ENCODE measurements around the gene PWWP2B. TPM values are rescaled to one million over a fixed set of nuclear protein-coding genes. Genes with fewer than 3 reads are reported as not detected.

Gene PWWP2B
- total RNA-seq, 8 experiments from 2014 or later = 4.6 to 12.7 (median 8.9) TPM

DNA sequence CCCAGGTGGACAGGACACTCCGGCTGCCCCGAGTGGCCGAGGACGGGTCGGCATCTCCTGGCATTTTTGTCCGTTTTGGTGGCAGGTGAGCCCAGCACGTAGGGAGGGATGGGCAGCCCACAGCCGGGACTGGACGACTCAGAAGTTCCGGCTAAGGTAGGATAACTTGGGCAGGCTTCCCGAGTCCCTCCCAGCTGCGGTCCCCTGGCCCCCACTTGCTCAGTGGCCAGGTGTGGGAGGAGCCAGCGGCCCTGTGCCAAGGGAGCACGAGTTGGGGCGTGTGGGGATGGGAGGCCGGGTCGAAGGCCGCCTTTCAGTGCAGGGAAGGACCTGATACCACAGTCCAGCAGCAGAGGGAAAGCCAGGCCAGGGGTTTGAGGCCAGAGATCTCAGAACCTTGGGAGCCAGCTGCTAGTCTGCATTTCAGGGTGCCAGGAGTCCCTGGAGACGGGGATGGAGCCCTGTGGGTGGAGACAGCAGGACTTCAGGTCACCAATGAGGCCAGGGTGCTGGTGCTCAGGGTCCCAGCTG lies 58.5 kb downstream of the PWWP2B start:
- in situ Hi-C loops (cut with MboI; ENCODE audit: low pct_unique_long_range_greater_than_20kb in 2 of 9, low sequenced_read_pairs in 9 of 9, unreplicated experiment in 9 of 9) = loop anchor here in 7 of 9 experiments (5.0 to 25.0 kb wide), 7 partner anchors 71 to 243 kb away; no protein-coding TSS in a partner anchor
- H3K4me1 ChIP-seq (replicated peaks in 1 of 2) = peaks cover 0 to 25% of the 10 kb centered on the region in 2 donors
- no peak overlapping the region for H3K27ac ChIP-seq
- ATAC-seq (replicated peaks in 6 of 8) = no peak
- WGBS, 10 experiments = 57 to 73% (median 65%) methylated on average over 1 to 7 of the region's 19 CpGs; no CpG with 5 or more reads in 6 of the 10 experiments
- no peak overlapping the region for H3K4me3 ChIP-seq

DNA sequence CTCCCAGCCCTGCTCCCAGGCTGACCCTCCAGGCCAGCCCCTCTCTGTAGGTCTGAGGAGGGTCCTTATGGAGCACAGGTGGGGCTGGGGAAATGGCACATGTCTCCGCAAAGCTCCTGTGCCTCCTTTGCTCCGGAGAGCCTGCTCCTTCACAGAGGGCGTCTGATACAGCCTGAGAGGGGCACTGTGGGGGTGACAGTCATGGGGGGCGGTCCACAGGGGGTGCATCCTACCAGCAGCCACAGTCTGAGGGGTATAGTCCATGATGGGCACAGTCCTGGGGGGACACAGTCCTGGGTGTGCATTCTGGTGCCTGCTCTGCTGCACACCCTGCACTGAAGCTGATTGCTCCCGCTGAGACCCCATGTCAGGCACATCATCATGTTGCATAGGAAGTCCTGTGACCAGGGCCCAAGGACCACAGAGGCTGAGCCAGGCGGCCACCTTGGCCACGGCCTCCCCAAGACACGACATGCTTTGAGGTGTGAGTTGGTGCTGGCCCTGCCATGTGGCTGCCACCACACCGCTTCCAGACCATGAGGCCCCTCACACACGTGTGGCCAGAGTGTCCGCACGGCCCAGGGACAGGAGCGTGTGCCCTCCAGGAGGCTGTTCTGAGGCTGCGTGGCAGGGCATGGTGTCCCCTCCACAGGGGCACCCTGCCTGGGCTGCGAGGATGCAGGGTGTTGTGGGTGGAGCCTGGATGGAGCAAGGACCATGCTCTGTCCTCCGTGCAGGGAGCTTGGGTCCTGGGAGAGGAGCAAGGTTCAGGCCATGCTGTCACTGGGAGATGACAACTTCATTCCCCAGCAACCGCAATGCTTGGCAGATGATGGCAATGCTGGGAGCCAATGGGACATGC lies 59.2 kb downstream of the PWWP2B start:
- in situ Hi-C loops (cut with MboI; ENCODE audit: low pct_unique_long_range_greater_than_20kb in 2 of 9, low sequenced_read_pairs in 9 of 9, unreplicated experiment in 9 of 9) = loop anchor here in 7 of 9 experiments (5.0 to 25.0 kb wide), 7 partner anchors 71 to 244 kb away; no protein-coding TSS in a partner anchor
- Histone ChIP-seq H3K27ac (no peak overlapping the region), H3K4me3 (no peak overlapping the region), H3K4me1 (replicated peaks in 1 of 2) (peaks cover 0 to 18% of the 10 kb centered on the region in 2 donors)
- ATAC-seq (replicated peaks in 6 of 8) = no peak
- 60 to 83% (median 76%) methylated on average over 1 to 5 of the region's 17 CpGs; no CpG with 5 or more reads in 6 of the 10 experiments for WGBS, 10 experiments

DNA sequence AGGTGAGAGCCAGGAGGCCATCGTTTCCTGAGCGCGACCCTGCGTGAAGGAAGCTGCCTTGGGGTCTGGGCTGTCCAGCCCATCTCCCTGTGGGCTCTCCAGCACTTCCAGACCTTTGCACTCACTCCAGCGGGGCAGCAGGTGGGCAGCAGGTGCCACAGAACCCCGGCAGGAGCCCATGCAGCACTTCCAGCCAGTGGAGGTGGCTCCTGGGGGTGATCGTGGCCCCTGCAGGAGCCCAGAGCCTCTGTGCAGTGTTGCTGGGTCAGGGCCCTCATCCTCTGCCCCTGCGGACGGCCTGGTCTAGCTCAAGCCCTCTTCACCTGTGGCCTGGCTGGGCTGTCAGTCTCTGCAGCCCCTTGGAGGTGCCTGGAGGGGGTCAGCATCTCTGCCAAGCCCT lies 59.9 kb downstream of the PWWP2B start:
- no peak for ATAC-seq (replicated peaks in 6 of 8)
- no peak overlapping the region for H3K27ac ChIP-seq
- in situ Hi-C loops (cut with MboI; ENCODE audit: low pct_unique_long_range_greater_than_20kb in 2 of 9, low sequenced_read_pairs in 9 of 9, unreplicated experiment in 9 of 9) = loop anchor here in 7 of 9 experiments (5.0 to 25.0 kb wide), 7 partner anchors 72 to 245 kb away; no protein-coding TSS in a partner anchor
- no peak overlapping the region for H3K4me3 ChIP-seq
- H3K4me1 ChIP-seq (replicated peaks in 1 of 2) = peaks cover 0 to 16% of the 10 kb centered on the region in 2 donors
- 50 to 92% (median 76%) methylated on average over 2 to 4 of the region's 9 CpGs; no CpG with 5 or more reads in 7 of the 10 experiments for WGBS, 10 experiments

DNA sequence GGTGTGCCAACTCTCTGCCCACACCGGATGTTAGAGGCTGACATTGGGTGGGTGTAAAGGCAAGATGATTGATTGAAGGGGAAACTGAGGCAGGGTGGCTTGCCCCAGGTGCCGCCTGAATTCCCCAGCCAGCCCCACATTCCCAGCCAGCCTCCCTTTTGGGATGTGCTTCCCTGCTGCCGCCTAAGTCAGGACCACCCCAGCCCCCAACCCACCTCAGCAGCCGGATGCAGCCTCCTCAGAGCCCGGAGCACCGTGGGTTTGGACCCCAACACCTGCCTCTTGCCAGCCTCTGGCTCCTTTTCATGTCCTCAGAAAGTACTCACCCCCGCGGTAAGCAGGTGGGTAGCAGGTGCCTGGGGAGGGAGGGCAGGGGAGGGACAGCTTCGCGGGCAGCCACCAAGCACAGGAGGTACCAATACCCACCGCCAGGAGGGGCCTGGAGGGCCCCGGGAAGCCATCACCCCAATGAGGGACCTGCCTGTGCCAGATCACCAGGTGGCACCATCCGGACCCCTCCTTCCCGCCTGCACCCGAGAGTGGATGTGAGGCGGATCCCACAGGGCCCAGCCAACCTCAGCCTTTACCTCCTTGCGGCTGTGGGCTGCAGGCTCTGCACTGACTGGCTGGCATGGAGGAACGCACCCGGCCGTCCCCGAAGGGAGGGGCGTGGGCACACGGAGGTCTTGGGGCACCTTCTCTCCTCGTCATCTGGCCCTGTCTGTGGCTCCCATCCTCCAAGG lies 60.5 kb downstream of the PWWP2B start:
- H3K4me1 ChIP-seq (replicated peaks in 1 of 2) = peaks cover 0 to 13% of the 10 kb centered on the region in 2 donors
- WGBS, 10 experiments = 20 to 59% methylated on average over 1 to 5 of the region's 24 CpGs; no CpG with 5 or more reads in 8 of the 10 experiments
- H3K4me3 ChIP-seq = no peak overlapping the region
- H3K27ac ChIP-seq = no peak overlapping the region
- in situ Hi-C loops (cut with MboI; ENCODE audit: low pct_unique_long_range_greater_than_20kb in 2 of 9, low sequenced_read_pairs in 9 of 9, unreplicated experiment in 9 of 9) = loop anchor here in 7 of 9 experiments (5.0 to 25.0 kb wide), 7 partner anchors 73 to 245 kb away; no protein-coding TSS in a partner anchor
- no peak for ATAC-seq (replicated peaks in 6 of 8)

DNA sequence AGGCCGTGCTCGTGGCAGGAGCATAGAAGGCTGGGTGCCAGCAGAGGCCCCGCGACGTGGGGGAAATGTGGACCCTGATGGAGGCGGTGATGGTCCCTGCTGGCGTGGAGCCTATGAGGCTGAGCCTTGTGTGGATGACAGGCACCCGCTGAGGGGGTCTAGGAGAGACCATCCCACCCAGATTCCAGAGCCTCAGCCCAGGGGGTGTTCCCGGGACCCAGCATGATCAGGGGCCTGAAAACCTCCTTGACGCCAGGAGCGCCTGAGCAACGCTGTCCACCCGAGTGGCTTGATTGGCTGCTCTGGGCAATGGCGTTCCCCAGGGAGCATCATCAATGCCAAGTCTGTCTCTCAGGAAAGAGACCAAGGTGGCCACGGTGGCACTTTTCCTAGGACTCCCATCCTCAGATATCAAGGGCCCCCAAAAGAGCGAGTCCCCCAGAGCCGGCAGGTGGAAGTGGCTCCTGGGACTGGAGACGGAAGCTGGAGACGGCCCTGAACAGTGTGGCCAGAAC lies 61.1 kb downstream of the PWWP2B start:
- WGBS, 10 experiments = 10 to 60% (median 49%) methylated on average over 1 to 3 of the region's 19 CpGs; no CpG with 5 or more reads in 6 of the 10 experiments
- no peak for ATAC-seq (replicated peaks in 6 of 8)
- Histone ChIP-seq H3K4me3 (no peak overlapping the region), H3K27ac (no peak overlapping the region), H3K4me1 (replicated peaks in 1 of 2) (peaks cover 0 to 8% of the 10 kb centered on the region in 2 donors)
- in situ Hi-C loops (cut with MboI; ENCODE audit: low pct_unique_long_range_greater_than_20kb in 2 of 9, low sequenced_read_pairs in 9 of 9, unreplicated experiment in 9 of 9) = loop anchor here in 7 of 9 experiments (5.0 to 25.0 kb wide), 7 partner anchors 73 to 246 kb away; no protein-coding TSS in a partner anchor

DNA sequence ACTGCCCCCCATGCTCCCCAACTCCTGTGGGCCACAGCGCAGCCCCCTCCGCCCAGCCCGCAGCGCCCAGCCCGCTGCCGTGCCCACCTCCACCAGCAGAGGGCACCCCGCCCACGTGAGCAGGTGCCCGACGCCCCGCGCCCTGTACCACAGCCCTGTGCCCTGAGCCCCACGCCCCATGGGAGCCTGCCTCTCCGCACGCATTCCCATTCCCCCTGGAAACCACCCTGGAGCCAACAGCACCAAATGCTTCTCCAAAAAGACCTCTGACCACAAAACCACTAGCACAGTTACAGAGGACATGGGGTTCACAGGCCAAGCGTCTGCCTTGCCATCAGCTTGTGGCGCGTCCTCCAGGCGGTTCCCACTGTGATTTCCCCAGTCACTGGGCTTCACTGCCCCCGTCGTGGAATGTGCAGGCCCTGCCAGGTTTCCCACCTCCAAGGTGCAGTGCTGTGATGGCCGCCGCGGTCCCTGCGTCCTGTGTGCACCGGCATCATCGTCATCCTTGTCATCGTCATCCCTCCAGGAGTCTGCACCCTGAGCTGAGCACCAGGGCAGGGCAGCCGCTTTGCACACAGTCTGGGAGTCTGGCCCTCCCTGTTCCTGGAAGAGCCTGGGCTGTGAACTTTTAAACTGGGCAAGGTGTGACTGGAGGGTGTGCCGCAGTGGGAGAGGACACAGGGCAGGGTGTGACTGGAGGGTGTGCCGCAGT lies 61.7 kb downstream of the PWWP2B start:
- WGBS, 10 experiments = 0 to 100% (median 60%) methylated on average over 1 to 3 of the region's 31 CpGs; no CpG with 5 or more reads in 5 of the 10 experiments
- Histone ChIP-seq H3K4me3 (no peak overlapping the region), H3K27ac (no peak overlapping the region), H3K4me1 (replicated peaks in 1 of 2) (peaks cover 0 to 3% of the 10 kb centered on the region in 2 donors)
- peak; percentile 68 to 95 (median 72) for ATAC-seq (replicated peaks in 6 of 8)
- in situ Hi-C loops (cut with MboI; ENCODE audit: low pct_unique_long_range_greater_than_20kb in 2 of 9, low sequenced_read_pairs in 9 of 9, unreplicated experiment in 9 of 9) = loop anchor here in 7 of 9 experiments (5.0 to 25.0 kb wide), 7 partner anchors 74 to 246 kb away; no protein-coding TSS in a partner anchor

DNA sequence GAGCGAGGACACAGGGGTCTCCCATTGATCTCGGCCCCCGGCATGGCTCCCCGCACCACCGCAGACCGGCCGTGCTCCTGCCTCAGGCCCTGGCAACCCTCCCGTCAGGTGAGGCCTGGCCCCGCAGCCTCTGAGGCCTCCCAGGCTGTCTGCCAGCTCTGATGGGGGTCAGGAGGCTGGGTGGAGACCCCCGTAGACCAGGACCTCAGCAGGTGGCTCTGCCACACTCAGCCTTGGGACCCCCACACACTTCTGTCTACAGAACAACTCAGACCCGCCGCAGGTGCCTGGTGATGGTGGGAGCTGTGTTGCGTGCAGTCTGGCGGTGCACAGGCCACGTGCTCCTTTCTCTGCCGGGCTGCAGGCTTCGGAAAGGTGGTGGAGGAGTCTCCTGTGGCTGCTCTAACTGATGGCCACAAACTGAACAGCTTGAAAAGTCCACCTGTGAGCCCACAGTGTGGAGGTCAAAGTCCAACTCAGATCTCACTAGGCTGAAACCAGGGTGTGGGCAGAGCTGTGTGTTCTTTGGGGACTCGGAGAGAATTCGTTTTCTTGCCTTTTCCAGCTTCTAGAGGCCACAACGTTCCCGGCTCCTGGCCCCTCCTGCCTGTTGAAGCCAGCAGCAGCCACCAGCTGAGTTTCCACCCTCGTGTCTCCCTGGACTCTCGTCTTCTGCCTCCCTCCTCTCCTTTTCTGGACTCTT lies 62.5 kb downstream of the PWWP2B start:
- in situ Hi-C loops (cut with MboI; ENCODE audit: low pct_unique_long_range_greater_than_20kb in 2 of 9, low sequenced_read_pairs in 9 of 9, unreplicated experiment in 9 of 9) = loop anchor here (5.0 to 25.0 kb wide), 7 partner anchors 75 to 247 kb away; no protein-coding TSS in a partner anchor
- ATAC-seq (replicated peaks in 6 of 8) = no peak
- H3K4me1 ChIP-seq (replicated peaks in 1 of 2) = peaks cover 4 to 8% of the 10 kb centered on the region in 2 donors
- H3K4me3 ChIP-seq = no peak overlapping the region
- WGBS, 10 experiments = 31 to 60% (median 36%) methylated on average over 1 to 9 of the region's 23 CpGs; no CpG with 5 or more reads in 7 of the 10 experiments
- no peak overlapping the region for H3K27ac ChIP-seq

DNA sequence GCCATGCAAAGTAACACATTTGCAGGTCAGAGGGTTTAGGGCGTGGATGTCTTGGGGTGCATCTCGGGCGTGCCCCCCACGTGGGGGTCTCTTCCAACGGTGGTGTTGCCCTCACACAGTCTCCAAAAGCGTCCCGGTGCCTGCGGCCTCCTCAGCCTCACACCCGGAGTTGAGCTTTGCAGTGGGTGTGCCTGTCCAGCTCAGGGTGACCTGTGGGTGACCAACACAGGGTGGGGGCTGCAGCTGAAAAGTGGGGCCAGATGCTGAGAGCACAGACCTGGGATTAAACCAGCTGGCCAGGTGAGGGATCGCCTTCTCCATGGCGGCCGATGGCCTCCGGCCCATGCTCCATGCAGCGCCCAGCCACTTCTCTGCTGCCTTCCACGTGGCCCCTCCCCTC lies 63.1 kb downstream of the PWWP2B start:
- Histone ChIP-seq H3K4me3 (no peak overlapping the region), H3K4me1 (replicated peaks in 1 of 2) (peaks cover 8 to 14% of the 10 kb centered on the region in 2 donors), H3K27ac (no peak overlapping the region)
- no peak for ATAC-seq (replicated peaks in 6 of 8)
- in situ Hi-C loops (cut with MboI; ENCODE audit: low pct_unique_long_range_greater_than_20kb in 2 of 9, low sequenced_read_pairs in 9 of 9, unreplicated experiment in 9 of 9) = loop anchor here in 5 of 9 experiments (10.0 to 25.0 kb wide), 4 partner anchors 175 to 248 kb away; no protein-coding TSS in a partner anchor
- 17 to 100% (median 77%) methylated on average over 1 to 9 of the region's 15 CpGs; no CpG with 5 or more reads in 4 of the 10 experiments for WGBS, 10 experiments

DNA sequence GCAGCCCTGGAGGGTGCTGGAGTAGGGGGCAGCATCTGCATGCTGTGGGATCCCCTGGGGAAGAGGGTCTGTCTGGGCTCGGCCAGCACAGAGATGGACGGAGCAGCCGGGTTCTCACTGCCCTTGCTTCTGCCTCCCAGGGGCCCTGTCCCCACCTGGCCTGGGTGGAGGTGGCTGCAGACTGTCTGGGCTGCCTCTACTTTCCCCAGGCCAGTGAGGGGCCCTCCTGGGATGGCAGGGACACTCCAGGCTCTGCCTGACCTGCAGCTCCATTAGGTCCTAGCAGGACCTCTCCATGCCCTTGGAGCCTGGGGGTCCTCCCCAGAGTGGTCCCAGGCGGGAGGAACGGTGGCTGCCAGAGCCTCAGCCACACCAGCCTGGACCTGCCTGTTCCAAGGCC lies 63.7 kb downstream of the PWWP2B start:
- no peak overlapping the region for H3K27ac ChIP-seq
- ATAC-seq (replicated peaks in 6 of 8) = no peak
- peaks cover 8 to 14% of the 10 kb centered on the region in 2 donors for H3K4me1 ChIP-seq (replicated peaks in 1 of 2)
- no peak overlapping the region for H3K4me3 ChIP-seq
- 37% methylated on average over 3 of the region's 5 CpGs; no CpG with 5 or more reads in 9 of the 10 experiments for WGBS, 10 experiments
- in situ Hi-C loops (cut with MboI; ENCODE audit: low pct_unique_long_range_greater_than_20kb in 2 of 9, low sequenced_read_pairs in 9 of 9, unreplicated experiment in 9 of 9) = loop anchor here in 5 of 9 experiments (10.0 to 25.0 kb wide), 4 partner anchors 174 to 248 kb away; no protein-coding TSS in a partner anchor

DNA sequence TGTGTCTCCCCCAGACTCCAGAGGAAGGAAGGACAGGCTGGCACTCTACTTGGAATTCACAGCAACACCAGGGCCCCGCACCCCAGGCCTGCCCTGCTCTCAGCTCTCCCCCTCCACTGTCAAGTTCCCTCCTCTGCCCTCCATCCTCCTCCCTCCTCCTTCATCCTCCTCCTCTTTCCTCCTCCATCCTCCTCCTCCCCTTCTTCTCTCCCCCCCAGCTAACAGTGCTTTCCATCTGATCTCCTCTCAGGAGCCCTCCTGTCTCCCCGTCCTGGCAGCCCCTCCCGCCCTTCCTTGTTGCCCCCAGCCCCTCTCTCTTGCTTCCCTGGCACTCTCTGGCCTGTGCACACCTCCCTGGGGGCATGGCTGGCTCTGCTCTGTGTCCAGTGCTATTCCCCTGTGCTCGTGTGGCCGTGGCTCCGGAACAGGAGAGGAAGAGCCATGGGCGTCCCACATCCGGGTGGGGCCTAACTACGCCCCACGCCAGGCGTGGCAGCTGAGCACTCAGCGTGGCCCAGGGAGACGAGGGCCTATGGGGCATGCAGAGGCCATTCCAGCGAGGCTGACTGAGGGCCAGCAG lies 64.2 kb downstream of the PWWP2B start:
- Histone ChIP-seq H3K4me3 (no peak overlapping the region), H3K4me1 (replicated peaks in 1 of 2) (peaks cover 8 to 14% of the 10 kb centered on the region in 2 donors), H3K27ac (no peak overlapping the region)
- in situ Hi-C loops (cut with MboI; ENCODE audit: low pct_unique_long_range_greater_than_20kb in 2 of 9, low sequenced_read_pairs in 9 of 9, unreplicated experiment in 9 of 9) = loop anchor here in 5 of 9 experiments (10.0 to 25.0 kb wide), 4 partner anchors 174 to 249 kb away; no protein-coding TSS in a partner anchor
- no peak for ATAC-seq (replicated peaks in 6 of 8)
- 100% methylated on average over 1 of the region's 14 CpGs; no CpG with 5 or more reads in 9 of the 10 experiments for WGBS, 10 experiments
